Epithelial cell of esophagus (primary cell): ENCODE data around the gene PSMD12.

Source experiments
- DNase-seq: peaks from one replicate; pipeline ENCODE4 v3.0.0; 2010; ENCODE audit warnings: low read depth
- H3K4me3 ChIP-seq: 2 replicates; pipeline ENCODE4 v1.5.1; 2011; ENCODE audit warnings: mild to moderate bottlenecking, low read length, control low read depth
- TF ChIP-seq, protein P1 (sequence below): IDR thresholded peaks from 2 replicates; pipeline ENCODE4 v1.5.1; 2011; ENCODE audit warnings: low read depth, mild to moderate bottlenecking, low read length, control low read depth, inconsistent platforms; ENCODE audit not compliant: insufficient read depth; ENCODE audit errors: missing control alignments

PSMD12 gene

GRCh38 chr17:67359960-67360791 is 6.2 kb downstream of the PSMD12 start:
- peak; percentile 27 for DNase-seq
- H3K4me3 ChIP-seq = no peak overlapping the region
- TF ChIP-seq, protein P1, sequence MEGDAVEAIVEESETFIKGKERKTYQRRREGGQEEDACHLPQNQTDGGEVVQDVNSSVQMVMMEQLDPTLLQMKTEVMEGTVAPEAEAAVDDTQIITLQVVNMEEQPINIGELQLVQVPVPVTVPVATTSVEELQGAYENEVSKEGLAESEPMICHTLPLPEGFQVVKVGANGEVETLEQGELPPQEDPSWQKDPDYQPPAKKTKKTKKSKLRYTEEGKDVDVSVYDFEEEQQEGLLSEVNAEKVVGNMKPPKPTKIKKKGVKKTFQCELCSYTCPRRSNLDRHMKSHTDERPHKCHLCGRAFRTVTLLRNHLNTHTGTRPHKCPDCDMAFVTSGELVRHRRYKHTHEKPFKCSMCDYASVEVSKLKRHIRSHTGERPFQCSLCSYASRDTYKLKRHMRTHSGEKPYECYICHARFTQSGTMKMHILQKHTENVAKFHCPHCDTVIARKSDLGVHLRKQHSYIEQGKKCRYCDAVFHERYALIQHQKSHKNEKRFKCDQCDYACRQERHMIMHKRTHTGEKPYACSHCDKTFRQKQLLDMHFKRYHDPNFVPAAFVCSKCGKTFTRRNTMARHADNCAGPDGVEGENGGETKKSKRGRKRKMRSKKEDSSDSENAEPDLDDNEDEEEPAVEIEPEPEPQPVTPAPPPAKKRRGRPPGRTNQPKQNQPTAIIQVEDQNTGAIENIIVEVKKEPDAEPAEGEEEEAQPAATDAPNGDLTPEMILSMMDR = peak; percentile 27

DNA sequence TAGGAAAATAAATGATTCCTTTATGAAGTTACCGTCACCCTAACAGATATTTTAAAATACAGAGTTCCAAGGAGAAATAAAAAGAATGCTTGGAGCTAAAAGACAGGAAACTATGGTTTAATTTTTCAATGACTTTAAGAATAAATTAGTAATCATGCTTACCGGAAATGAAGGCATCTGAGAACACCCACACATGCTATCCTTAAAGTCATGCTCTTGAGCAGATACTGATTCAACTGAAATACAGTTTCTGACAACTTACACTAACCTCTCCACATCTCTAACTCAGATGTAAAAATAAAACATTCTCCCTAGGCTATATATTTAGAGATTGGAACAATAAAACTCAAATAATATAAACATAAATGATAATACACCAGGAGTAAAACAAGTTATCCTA is 7.8 kb downstream of the PSMD12 start:
- TF ChIP-seq, protein P1 = no peak
- no peak for DNase-seq
- no peak overlapping the region for H3K4me3 ChIP-seq

DNA sequence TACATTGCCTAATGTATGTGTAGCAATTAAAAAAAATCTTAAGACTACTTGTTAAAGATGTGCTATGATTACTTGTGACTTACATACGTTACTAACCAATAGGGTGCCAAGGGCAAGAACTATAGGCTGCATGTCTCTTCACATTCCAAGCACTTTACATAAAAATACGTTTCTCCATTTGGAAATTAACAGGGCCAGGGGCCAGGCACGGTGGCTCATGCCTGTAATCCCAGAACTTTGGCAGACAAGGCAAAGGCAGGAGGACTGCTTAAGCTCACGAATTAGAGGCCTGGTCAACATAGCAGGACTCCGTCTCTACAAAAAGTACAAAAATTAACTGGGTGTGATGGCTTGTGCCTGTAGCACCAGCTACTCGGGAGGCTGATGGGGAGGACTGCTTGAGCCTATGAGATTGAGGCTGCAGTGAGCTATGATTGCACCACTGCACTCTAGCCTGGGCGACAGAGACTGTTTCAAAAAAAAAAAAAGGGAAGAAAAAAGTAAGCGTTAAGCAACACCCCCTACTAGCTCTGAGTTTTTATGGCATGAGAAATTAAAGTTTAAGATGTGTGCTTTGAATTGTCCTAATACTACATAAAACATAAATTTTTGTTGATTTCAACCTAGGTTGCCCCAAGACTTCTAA is 12.3 kb downstream of the PSMD12 start:
- DNase-seq = no peak
- H3K4me3 ChIP-seq = no peak overlapping the region
- TF ChIP-seq, protein P1 = no peak

GRCh38 chr17:67353161-67353560 is 13.2 kb downstream of the PSMD12 start:
- TF ChIP-seq, protein P1 = no peak
- DNase-seq = no peak
- no peak overlapping the region for H3K4me3 ChIP-seq

DNA sequence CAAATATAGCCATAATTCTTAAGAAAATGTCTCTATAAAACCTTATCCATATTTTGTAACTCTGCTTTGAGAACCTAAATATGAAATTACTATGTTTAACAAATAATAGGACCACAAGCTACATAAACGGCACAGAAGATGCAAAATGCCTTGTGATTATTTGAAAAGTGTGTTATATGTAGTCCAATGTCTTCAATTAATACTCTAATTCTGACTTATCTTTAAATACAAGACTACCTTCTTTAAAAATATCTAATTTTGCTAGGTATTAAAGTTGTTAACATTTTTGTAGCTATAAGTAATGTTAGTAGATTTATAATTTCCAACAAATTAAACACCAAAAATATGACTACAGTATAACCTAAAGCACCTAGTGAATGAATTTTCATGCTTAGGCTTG is 17.0 kb downstream of the PSMD12 start:
- no peak overlapping the region for H3K4me3 ChIP-seq
- TF ChIP-seq, protein P1 = no peak
- DNase-seq = no peak

- H3K4me3 ChIP-seq = no peak overlapping the region
- no peak for DNase-seq
- TF ChIP-seq, protein P1 = no peak
Observed at GRCh38 chr17:67347826-67348225, 18.6 kb downstream of the PSMD12 start.
